HG03520 (cell line): ENCODE measurements around the gene CCDC137.

Experiments used
- ATAC-seq: cut with Tn5 transposase; IDR thresholded peaks from one replicate; pipeline ENCODE4 v1.9.1; 2021; ENCODE audit warnings: mild to moderate bottlenecking, moderate library complexity; ENCODE audit not compliant: unreplicated experiment

Gene CCDC137

GRCh38 chr17:81682565-81683207 lies 16.1 kb downstream of the CCDC137 start:
- no peak for ATAC-seq

- ATAC-seq: peak; percentile 7
These were observed 16.7 kb downstream of the CCDC137 start for GRCh38 chr17:81683208-81683583.

DNA sequence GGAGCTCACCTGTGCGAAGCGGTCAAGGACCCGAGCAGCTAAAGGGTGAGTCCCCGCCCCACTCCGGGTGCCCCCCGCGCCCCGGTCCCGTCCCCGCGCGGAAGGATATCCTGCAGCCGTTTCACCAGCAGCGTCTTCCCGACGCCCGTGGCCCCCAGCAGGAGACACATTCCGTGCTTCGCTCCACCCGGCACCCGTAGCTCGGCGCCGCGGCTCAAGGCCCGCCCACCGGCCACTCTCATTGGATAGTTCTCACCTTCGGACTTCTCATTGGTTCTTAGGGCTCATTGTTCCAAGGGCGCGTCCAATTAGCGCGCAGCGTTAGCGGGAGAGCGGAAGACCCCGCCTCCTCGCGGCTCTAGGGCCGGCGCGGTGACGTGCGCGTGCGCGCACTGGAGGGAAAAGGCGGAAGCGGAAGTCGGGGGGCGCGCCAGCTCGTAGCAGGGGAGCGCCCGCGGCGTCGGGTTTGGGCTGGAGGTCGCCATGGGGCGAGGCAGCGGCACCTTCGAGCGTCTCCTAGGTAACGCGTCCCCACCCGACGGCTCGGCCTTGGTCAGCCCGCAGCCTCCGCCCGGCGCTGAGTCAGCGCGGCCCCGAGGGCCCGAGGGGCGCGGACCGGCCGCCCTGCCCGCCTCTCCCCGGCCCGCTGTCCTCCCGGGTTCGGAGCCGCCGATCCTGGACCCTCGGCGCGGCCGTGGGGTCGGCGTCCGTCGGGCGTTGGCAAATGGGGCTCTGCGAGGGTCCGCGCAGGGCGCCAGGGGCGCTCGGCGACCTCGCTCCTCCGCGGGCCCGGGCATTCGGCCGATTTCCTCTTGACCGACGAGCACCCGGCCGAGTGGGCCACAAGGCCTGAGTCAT lies 17.3 kb downstream of the CCDC137 start, which contains the start of the genes ARL16 and HGS:
ARL16 (minus strand) TSS at position 214 of the 858 bp plus-strand sequence; CDS start at position 170, 44 bp downstream.
HGS (plus strand) TSS at position 428 of the 858 bp plus-strand sequence; CDS start at position 484, 56 bp downstream.
- peak; percentile 89 for ATAC-seq

DNA sequence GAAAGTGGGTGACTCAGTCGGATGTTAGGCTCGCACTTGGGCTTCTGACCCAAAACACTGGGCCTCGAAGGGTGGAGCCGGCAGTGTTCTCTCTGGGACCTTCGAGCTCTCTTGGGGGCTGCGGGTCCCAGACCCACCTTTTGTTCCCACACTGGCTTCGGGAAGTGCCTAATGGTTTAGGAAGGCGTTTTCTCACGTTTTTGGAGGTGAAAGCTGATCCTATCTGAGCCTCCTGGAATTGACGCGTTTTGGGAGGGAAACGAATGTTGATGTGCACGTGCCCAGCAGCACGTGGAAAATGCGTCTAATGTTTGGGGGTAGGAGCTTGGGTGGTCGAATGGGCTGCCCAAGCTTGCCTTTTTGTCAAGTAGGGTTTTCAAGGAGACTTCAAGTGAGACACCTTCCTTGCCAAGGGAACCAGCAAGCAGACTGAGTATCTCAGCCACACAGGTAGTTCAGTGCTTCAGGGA lies 17.9 kb downstream of the CCDC137 start:
- ATAC-seq: no peak

GRCh38 chr17:81685108-81685507 lies 18.6 kb downstream of the CCDC137 start:
- no peak for ATAC-seq

- no peak for ATAC-seq
These were observed 20.1 kb downstream of the CCDC137 start for GRCh38 chr17:81686614-81687013.

- no peak for ATAC-seq
These were observed 21.4 kb downstream of the CCDC137 start for GRCh38 chr17:81687770-81688541.

GRCh38 chr17:81688616-81689015 lies 22.1 kb downstream of the CCDC137 start:
- no peak for ATAC-seq

- ATAC-seq: no peak
These were observed 23.5 kb downstream of the CCDC137 start for GRCh38 chr17:81690066-81690465.

GRCh38 chr17:81690549-81690948 lies 24.0 kb downstream of the CCDC137 start:
- no peak for ATAC-seq

DNA sequence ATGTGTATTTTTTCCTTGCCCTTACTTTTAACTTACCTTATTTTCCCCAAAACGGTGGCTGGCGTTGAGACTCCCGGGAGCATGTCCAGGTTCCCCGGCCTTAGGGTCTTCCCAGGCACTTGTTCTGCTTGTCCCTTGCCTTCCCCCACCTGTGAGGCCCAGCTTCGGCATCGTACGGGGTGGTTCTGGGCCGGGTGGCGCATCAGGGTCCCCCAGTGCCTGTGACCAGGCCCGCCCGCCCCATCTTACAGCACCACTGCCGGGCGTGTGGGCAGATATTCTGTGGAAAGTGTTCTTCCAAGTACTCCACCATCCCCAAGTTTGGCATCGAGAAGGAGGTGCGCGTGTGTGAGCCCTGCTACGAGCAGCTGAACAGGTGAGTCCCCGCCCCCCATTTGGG lies 24.7 kb downstream of the CCDC137 start:
- no peak for ATAC-seq

GRCh38 chr17:81691608-81692007 lies 25.1 kb downstream of the CCDC137 start:
- no peak for ATAC-seq

DNA sequence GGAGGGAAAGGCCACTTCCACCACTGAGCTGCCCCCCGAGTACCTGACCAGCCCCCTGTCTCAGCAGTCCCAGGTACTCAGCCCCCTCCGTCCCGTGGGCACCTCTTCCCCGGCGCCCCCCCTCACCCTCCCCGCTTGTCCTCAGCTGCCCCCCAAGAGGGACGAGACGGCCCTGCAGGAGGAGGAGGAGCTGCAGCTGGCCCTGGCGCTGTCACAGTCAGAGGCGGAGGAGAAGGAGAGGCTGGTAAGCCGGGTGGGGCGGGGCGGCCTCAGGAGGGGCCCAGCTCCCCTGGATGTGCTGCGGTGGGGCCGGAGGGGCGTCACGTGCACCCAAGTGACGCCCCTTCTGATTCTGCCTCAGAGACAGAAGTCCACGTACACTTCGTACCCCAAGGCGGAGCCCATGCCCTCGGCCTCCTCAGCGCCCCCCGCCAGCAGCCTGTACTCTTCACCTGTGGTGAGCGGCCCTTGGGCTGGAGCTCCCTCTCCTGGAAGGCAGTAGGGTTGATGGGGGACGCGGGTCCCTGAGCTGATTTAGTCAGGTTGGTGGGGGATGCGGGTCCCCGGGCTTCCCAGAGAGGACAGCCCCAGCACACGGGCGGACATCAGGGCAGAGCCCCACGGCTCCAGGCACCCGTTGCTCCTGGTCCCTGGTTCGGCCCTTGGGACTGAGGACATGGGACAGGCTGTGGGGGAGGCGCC lies 27.1 kb downstream of the CCDC137 start:
- ATAC-seq: no peak

DNA sequence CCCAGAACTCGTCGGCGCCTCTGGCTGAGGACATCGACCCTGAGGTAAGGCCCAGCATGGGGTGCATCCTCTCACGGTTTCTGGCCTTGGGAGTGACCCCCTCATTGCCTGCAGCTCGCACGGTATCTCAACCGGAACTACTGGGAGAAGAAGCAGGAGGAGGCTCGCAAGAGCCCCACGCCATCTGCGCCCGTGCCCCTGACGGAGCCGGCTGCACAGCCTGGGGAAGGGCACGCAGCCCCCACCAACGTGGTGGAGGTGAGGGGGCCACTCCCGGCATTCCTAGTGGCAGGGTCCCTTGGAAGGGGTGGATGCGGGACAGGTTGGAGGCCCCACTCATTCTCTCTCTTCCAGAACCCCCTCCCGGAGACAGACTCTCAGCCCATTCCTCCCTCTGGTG lies 28.3 kb downstream of the CCDC137 start:
- no peak for ATAC-seq

DNA sequence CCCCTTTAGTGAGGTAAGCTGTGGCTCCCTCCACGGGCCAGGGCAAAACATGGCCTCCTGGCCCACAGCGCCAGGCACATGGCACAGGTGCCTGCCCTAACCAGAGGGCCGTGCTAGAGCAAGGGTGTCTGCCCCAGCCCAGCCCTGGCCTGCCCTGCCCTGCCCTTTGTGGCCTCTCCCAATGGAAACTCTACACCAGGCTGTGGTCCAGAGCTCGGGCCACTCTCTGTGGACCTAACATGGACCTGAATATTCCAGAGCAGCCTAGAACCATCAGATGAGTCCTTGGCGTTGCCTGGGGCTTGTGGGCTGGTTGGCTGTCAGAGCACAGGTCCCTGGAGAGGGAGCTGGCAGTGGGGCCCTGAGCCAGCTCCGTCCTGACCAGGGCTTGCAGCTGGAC lies 28.7 kb downstream of the CCDC137 start:
- no peak for ATAC-seq

DNA sequence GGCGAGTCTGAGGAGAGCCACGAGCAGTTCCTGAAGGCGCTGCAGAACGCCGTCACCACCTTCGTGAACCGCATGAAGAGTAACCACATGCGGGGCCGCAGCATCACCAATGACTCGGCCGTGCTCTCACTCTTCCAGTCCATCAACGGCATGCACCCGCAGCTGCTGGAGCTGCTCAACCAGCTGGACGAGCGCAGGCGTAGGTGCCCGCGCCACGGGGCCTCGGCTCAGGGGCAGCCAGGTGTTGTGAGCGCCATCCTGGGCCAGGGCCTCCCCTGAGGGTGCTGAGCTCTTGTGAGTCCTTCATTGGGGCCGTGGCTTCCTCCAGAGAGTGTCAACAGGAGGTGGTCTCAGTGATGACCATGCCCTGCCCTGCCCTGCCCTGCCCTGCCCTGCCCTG lies 29.3 kb downstream of the CCDC137 start:
- no peak for ATAC-seq

GRCh38 chr17:81696218-81696941 lies 29.8 kb downstream of the CCDC137 start:
- no peak for ATAC-seq

DNA sequence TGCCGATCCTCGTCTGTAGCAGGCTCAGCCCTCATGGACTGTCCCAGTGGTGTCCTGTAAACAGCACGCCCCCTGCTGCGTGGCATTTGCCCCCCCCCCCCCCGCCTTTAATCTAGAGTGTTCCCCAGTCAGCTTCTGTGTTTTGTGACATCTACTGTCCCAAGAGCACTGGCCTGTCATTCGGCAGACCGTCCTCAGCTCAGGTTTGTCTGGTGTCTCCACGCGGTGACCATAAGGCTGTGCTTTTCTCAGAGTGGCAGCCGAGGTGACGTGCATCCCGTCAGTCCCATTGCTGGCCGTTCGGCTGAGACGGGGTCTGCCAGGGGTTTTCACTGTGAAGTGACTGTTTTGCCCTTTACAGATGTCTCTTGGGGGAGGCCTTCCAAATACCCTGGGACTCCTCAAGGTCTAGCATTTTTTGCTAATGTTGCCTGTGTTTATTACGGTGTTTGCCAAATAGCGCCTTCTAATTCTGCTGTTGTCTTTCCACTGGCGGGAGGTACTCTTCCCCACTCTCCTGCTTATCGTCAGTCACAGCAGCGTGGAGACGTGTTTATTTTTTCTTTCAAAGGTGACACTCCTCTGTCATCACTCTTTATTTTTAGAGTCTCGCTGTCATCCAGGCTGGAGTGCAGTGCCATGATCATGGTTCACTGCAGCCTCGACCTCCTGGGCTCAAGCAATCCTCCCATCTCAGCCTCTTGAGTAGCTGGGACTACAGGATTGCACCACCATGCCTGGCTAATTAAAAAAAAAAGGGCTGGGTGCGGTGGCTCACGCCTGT lies 30.9 kb downstream of the CCDC137 start:
- no peak for ATAC-seq
